HG02798 (cell line): Measurements from ENCODE around the gene MYL3.
"Not testable (repeated sequence)": the region's sequence is repeated elsewhere in the genome, so short reads cannot be mapped to it uniquely, and the experiment has no call there.

Experiments used
- ATAC-seq: cut with Tn5 transposase; IDR thresholded peaks from one replicate; pipeline ENCODE4 v1.9.1; 2021; ENCODE audit warnings: mild to moderate bottlenecking; ENCODE audit not compliant: unreplicated experiment, poor library complexity

Gene MYL3

DNA sequence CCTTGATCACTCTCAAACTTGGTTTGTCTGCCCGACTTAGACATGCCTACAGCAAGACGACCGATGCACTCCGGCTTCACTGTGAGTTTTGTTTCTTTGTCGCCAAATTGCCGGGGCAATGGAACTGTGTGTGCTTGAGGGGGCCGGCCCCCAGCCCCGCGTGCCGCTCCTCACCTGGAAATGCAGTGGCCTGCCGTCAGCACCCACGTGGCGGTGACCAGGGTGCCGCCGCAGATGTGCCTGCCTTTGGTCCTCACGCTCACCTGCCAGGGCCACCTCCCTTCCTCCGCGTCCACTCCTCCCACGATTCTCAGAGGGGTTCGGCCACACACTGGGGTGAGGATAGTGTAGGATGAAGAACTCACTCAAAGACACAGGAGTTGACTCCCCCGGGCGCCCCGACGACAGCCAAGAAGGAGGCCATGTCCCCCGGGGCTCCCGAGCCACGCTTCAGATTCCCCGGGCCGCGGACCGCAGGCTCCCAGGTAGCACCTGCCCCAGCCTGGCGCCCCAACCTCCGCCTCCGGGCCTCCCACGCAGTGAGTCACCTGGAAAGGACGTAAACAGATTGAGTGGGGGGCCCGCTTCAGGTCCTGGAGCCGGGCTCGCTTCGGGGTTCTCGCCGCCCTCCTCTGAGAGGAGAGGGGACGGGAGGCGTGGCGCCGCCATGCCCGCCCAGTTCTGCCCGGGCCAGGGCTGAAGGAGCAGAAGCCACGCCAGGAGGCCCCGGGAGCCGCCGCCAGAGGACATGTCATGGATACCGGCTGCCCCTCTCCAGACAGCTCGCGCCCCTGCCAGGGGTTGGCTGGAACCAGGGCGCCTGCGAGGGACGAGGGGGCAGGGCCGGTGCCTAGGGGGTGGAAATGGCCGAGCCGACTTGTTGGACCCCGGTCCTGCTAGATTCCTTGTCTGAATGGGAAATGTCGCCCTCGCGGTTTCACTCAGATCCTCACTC is 29.6 kb downstream of the MYL3 start:
- no peak for ATAC-seq

DNA sequence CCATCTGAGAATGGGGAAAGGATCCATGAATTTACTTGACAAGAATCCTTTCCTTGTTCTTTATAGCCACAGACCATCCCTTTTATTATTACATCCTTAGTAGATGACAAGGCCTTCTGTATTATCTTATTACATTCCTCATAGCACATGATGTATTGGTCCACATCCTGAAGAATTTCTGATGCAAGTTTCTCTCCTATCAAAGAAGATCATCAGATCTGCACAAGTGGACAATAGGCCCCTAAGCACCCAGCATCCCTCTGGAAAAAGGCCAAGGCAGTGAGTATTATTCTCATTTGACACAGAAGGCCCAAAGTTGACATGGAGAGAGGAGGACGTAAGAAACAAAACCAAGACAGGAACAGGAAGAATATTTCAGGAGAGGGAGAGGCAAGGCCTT is 31.4 kb downstream of the MYL3 start:
- ATAC-seq: no peak

DNA sequence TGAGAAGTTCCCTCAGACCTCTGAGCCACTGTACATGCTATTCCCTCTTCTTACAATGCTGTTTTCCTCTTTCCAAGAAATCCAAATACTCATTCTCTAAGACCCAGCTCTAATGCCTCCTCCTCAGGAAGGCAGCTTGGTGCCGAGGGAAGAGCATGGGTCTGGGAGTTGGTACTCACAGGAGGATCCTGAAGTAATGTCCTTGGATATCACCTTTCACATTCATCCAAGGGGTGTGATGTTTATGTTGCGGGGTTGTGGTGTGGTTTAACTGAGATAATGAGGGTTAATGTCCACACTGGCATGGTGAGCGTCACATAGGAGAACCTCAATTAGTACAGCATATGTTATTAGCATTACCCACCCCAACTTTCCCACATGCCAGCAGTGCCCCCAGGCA is 31.9 kb downstream of the MYL3 start:
- no peak for ATAC-seq

DNA sequence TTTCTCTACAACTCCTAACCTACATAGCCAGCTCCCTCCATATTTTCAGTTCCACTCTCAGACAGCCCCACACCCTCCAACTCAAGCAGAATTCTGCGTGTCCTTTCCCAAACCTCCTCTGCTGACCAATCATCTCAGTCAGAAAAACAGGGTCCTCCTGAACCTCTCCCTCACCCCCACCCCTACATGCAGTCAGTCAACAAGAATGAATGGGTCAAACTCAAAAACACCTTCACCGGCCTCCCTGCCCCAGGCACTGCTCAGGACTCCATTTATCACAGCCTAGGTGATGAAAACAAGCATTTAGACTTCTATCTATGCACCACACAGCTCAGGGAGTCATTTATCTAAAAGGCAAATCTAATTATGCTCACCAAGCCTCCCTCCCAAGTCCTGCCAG is 32.4 kb downstream of the MYL3 start:
- ATAC-seq: no peak

DNA sequence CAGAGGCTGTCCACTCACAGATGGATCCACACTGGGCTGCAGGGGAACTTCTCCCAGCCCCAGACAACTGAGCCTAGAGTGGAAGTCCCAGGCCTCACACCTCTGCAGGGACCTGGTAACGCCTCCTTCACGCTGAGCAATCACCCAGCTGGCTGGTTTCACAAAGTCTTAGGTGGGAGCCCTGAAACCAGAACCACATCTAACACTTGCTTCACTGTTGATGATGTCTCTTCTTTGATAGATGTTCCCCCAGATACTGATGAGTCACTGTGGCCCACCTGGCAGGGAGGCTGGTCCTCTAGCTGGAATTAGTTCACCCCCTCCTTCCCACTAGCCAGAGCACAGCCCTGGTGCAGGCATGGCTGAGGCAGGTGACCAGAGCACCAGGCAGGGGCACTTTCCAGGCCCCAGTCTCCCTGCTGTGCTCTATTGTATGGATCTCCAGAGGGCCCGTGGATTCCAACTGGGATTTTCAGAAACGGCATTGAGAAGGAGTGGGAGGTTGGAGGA is 33.5 kb downstream of the MYL3 start:
- peak; percentile 94 for ATAC-seq

DNA sequence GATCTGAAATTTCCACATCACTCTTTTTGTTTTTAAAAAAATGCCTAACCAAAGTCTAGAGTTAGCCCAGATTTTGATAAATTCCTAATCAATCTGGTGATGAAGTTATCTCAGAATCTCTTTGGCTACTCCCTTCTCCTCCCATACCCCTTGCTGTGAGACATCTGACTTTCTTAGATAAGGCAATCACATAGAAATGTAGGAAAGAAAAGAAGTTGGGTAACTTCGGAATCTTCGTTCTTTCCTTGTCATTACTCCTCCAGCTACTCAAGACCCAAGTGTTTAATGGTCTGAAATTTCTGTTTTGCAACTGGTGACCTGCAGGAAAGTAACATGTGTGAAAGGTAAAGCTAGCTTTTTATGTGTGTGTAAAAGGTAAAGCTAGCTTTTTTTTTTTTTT is 37.8 kb downstream of the MYL3 start:
- no peak for ATAC-seq

DNA sequence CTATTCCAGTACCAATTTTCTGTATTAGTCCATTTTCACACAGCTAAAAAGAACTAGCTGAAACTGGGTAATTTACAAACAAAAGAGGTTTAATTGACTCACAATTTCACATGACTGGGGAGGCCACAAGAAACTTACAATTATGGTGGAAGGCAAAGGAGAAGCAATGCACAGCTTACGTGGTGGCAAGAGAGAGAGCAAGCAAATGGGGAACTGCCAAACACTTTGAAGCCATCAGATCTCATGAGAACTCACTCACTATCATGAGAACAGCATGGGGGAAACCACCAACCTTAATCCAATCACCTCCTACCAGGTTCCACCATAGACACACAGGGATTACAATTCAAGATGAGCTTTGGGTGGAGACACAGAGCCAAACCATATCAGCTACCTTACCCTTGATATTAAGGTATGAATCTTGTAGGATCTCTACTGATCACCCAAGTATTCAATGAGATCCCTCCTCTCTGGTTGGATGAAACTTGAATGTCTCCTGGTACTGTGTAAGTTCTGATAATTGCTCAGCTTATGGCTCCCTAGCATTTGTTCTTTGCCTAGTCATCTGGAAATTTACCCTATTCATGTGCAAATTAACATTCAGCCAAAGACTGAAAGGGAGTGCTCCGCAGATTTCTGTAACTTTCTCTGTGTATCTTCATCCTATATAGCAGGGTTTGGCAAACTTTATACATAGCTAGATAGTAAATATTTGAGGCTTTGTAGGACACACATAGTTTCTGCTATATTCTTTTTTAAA is 38.9 kb downstream of the MYL3 start:
- no peak for ATAC-seq

DNA sequence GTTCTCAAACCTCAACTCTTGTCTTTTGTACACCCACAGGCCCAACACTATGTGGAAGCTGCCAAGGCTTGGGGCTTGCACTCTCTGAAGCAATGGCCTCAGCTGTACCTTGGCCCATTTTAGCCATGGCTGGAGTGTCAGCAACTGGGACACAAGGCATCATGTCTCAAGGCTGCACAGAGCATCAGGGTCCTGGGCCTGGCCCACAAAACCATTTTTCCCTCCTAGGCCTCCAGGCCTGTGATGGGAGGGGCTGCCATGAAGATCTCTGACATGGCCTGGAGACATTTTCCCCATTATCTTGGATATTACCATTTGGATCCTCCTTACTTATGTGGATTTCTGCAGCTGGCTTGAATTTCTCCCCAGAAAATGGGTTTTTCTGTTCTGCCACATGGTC is 39.9 kb downstream of the MYL3 start:
- not testable (repeated sequence) for ATAC-seq

DNA sequence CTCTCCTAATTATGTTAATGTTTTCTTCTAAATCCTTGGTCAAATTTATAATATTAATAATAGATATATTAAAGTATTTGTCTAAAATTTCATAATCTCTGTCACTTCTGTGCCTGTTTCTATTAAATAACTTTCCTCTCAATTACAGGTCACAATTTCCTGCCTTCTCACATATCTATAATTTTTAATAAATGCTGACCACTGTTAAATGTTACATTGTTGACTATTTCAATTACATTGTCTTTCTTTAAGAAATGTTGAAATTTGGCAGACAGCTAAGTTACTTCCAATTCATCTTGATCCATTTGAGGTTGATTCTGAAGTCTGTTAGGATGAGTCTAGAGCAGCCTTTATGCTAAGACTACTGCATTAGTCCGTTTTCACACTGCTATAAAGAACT is 41.7 kb downstream of the MYL3 start:
- no peak for ATAC-seq

GRCh38 chr3:46820852-46821251 is 42.4 kb downstream of the MYL3 start:
- ATAC-seq: no peak

DNA sequence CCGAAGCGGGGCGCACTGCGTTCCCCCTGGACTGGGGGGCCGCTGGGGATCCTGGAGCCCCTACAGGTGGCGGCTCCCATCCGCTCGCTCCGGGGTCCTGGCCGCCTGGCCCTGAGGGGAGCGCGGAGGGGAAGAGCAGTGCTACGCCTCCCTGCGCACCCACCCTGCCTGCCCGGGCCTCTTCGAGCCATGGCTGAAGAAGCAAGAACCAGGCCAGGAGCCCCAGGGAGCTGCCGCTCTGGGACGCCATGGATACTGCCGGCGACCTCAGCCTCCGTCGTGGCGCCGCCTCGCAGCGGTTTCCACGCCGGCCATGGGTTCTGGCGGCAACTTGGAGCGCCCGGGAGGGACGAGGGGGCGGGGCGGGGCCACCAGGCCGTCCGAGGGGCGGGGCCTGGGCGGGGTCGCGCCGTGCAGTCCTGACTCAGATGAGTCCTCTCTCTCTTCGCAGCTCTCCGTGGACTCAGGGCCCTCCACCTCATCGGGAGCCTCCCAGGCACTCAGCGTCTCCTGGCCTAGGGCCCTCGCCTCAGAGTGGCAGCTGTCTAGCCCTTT is 50.9 kb downstream of the MYL3 start:
- no peak for ATAC-seq

GRCh38 chr3:46811615-46812236 is 51.5 kb downstream of the MYL3 start:
- ATAC-seq: no peak

- not testable (repeated sequence) for ATAC-seq
These were observed 54.5 kb downstream of the MYL3 start for GRCh38 chr3:46808766-46809165.
